Heart left ventricle (tissue), 13 donors: ENCODE measurements around the gene ZNF444.

Experiments used
- CTCF ChIP-seq, 12 donors: fragments of 200-600 bp; sonication (generic) in 4 of 12; IDR thresholded peaks; one replicate each; pipeline versions ENCODE4 v1.5.0 to v1.8.0; 2018 to 2022; ENCODE audit warnings: antibody characterized with exemption in 12 of 12, mild to moderate bottlenecking in 5 of 12
- POLR2A ChIP-seq, 2 donors: fragments of 450-650 bp; IDR thresholded peaks; one replicate each; pipeline ENCODE4 v1.6.1; 2017; ENCODE audit warnings: antibody characterized with exemption in 2 of 2, mild to moderate bottlenecking in 2 of 2, moderate library complexity in 2 of 2
- donor health status: ischemic (EF 13 %, LVEDD 7.1; RV severe dilation, severe dysfunction).
- donor health status: DM: no; HTN: yes; CAD: no.
- donor health status: DM: no; HTN: no; CAD: no.
- donor health status: ischemic (EF 25% LVEDD 6.9; RV normal size, moderate dysfunction).
- donor health status: ischemic (EF 25% LVEDD 5.7; RV mildly dilated, moderate dysfunction).
- donor health status: ischemic (EF 35%, LVEDD 5.7; RV mildly dilated, moderate dysfunction).
- donor health status: nonischemic (EF 11% LVEDD 7.7; RV severe dilation, severe dysfunction).
- donor health status: DM: yes; HTN: yes; CAD: no.
- donor health status: PGD.
- donor health status: ischemic (EF 29% LVEDD 5.4; RV normal size, mild dysfunction).
- donor health status: nonischemic (EF 23%, LVEDD 6.1; RV moderate dilation, normal function).

DNA sequence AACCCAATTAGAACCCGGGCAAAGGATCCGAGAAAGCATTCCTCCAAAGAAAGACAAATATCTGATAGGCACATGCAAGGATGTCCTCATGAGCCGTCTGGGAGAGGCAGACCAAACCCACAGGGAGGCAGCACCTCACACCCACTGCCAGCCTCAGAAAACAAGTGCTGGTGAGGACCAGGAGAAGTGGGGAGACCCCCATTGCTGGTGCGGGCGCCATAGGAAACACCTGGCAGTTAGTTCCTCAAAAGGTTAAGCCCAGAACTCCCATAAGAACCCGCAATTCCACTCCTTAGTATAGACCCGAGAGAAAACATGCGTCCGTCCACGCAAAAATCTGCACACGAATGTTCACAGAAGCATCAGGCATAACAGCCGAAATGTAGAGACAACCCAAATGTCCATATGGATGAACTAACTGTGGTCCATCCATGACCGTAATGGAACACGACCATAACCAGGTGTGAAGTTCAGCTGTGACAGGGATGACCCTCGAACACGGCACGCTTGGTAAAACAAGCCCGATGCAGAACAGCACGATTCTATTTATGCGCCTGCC, 27.9 kb upstream of the ZNF444 start:
- TF ChIP-seq CTCF (IDR thresholded peaks at IDR 0.05) = no peak
- TF ChIP-seq POLR2A (IDR thresholded peaks at IDR 0.05) = no peak
